Thoracic aorta (tissue), 2 donors: ENCODE data around the gene ABCD4. TPM values are rescaled to one million over a fixed set of nuclear protein-coding genes. Genes with fewer than 3 reads are reported as not detected.

ENCODE experiments used
- ATAC-seq: fragments of 150-250 bp; one replicate; pipeline ENCODE4 v1.8.0; 2017; ENCODE audit warnings: low read depth; ENCODE audit not compliant: insufficient number of reproducible peaks, low FRiP score
- DNase-seq: peaks from one replicate; pipeline ENCODE4 v3.0.0-alpha.2; 2020; ENCODE audit warnings: low spot score
- H3K27ac ChIP-seq, 2 donors: fragments of 200-600 bp; sonication (generic); 1 replicate in 1 of 2; 2 replicates in 1 of 2; pipeline ENCODE4 v1.5.1; 2016; ENCODE audit warnings: mild to moderate bottlenecking in 2 of 2, moderate library complexity in 2 of 2
- H3K27me3 ChIP-seq: fragments of 200-600 bp; sonication (generic); replicated peaks from 2 replicates; pipeline ENCODE4 v1.6.0; 2016; ENCODE audit warnings: mild to moderate bottlenecking; ENCODE audit not compliant: insufficient read depth
- H3K36me3 ChIP-seq: fragments of 200-600 bp; sonication (generic); one replicate; pipeline ENCODE4 v1.5.1; 2016
- H3K4me1 ChIP-seq, 2 donors: fragments of 200-600 bp; sonication (generic); 1 replicate in 1 of 2; 2 replicates in 1 of 2; pipeline versions ENCODE4 v1.5.1 to v1.6.0; 2016; ENCODE audit warnings: low read depth in 2 of 2, mild to moderate bottlenecking in 1 of 2; ENCODE audit not compliant: control insufficient read depth in 1 of 2
- H3K4me3 ChIP-seq: fragments of 200-600 bp; sonication (generic); 2 replicates; pipeline ENCODE4 v1.5.1; 2016; ENCODE audit warnings: mild to moderate bottlenecking
- H3K9me3 ChIP-seq: fragments of 200-600 bp; sonication (generic); 2 replicates; pipeline ENCODE4 v1.5.1; 2016
- CTCF ChIP-seq: fragments of 200-600 bp; sonication (generic); IDR thresholded peaks from one replicate; pipeline ENCODE4 v1.5.1; 2019; ENCODE audit warnings: antibody characterized with exemption
- total RNA-seq, 2 donors: library from RNA; depleted of rRNA; stranded (reverse); fragments of >200 nt; gene quantifications; one replicate each; pipeline versions ENCODE4 v1.1.0 to v1.2.3, GENCODE V29; 2016

ABCD4 gene
- total RNA-seq, 2 donors from 2014 or later, result 47.7 to 62.4 TPM

- Histone ChIP-seq H3K27ac (no peak overlapping the region), H3K27me3 (no peaks in the 10 kb centered on the region), H3K4me1 (no peaks in the 10 kb centered on the region), H3K36me3 (no peaks in the 10 kb centered on the region), H3K4me3 (no peak overlapping the region), H3K9me3 (no peaks in the 10 kb centered on the region)
- ATAC-seq, result no peak
- DNase-seq, result no peak
- no peak for TF ChIP-seq CTCF
Observed at GRCh38 chr14:74348735-74349463, 46.2 kb upstream of the ABCD4 start.

GRCh38 chr14:74348241-74348734, 45.6 kb upstream of the ABCD4 start, which contains the start of gene VRTN:
VRTN (plus strand) TSS chr14:74348471; CDS start chr14:74356784, 8,313 bp downstream.
- no peak within 1 kb of the TSS for H3K4me3 ChIP-seq
- H3K27me3 ChIP-seq, result no peaks in the 10 kb centered on the region
- H3K36me3 ChIP-seq, result no peaks in the 10 kb centered on the region
- no peaks in the 10 kb centered on the region for H3K9me3 ChIP-seq
- H3K27ac ChIP-seq, result no peak within 1 kb of the TSS
- H3K4me1 ChIP-seq, result no peaks in the 10 kb centered on the region
- ATAC-seq (no peak), DNase-seq (no peak)
- TF ChIP-seq CTCF, result no peak

GRCh38 chr14:74347795-74348100, 45.0 kb upstream of the ABCD4 start:
- TF ChIP-seq CTCF, result no peak
- Histone ChIP-seq H3K4me1 (no peaks in the 10 kb centered on the region), H3K36me3 (no peaks in the 10 kb centered on the region), H3K4me3 (no peak overlapping the region), H3K27ac (no peak overlapping the region), H3K9me3 (no peaks in the 10 kb centered on the region), H3K27me3 (no peaks in the 10 kb centered on the region)
- no peak for ATAC-seq
- no peak for DNase-seq

- H3K27ac ChIP-seq, result no peak overlapping the region
- DNase-seq (no peak), ATAC-seq (no peak)
- no peaks in the 10 kb centered on the region for H3K9me3 ChIP-seq
- H3K4me1 ChIP-seq, result no peaks in the 10 kb centered on the region
- TF ChIP-seq CTCF, result no peak
- H3K4me3 ChIP-seq, result no peak overlapping the region
- no peaks in the 10 kb centered on the region for H3K36me3 ChIP-seq
- no peaks in the 10 kb centered on the region for H3K27me3 ChIP-seq
Observed at GRCh38 chr14:74347097-74347794, 44.5 kb upstream of the ABCD4 start.

GRCh38 chr14:74346341-74346740, 43.6 kb upstream of the ABCD4 start:
- H3K4me3 ChIP-seq, result no peak overlapping the region
- no peak overlapping the region for H3K27ac ChIP-seq
- H3K27me3 ChIP-seq, result no peaks in the 10 kb centered on the region
- H3K9me3 ChIP-seq, result no peaks in the 10 kb centered on the region
- no peaks in the 10 kb centered on the region for H3K4me1 ChIP-seq
- no peaks in the 10 kb centered on the region for H3K36me3 ChIP-seq
- ATAC-seq (no peak), DNase-seq (no peak)
- no peak for TF ChIP-seq CTCF
